Thymus (tissue), 11 donors: Measurements from ENCODE around the gene ZNF284. TPM values are rescaled to one million over a fixed set of nuclear protein-coding genes. Genes with fewer than 3 reads are reported as not detected.

Experiments
- DNase-seq, 9 donors: peaks; one replicate each; pipeline ENCODE4 v3.0.0-alpha.2; 2013; ENCODE audit warnings: low spot score in 9 of 9, low read depth in 6 of 9, missing footprints in 1 of 9
- H3K27ac ChIP-seq, 2 donors: one replicate each; pipeline ENCODE4 v1.5.1; 2013; ENCODE audit warnings: control low read depth in 1 of 2, low read depth in 1 of 2, low read length in 1 of 2, mild to moderate bottlenecking in 1 of 2, moderate library complexity in 1 of 2
- H3K27me3 ChIP-seq, 2 donors: one replicate each; pipeline ENCODE4 v1.5.1; 2013; ENCODE audit warnings: low read length in 1 of 2; ENCODE audit not compliant: control insufficient read depth in 2 of 2, insufficient read depth in 1 of 2
- H3K36me3 ChIP-seq, 2 donors: one replicate each; pipeline ENCODE4 v1.5.1; 2013; ENCODE audit warnings: low read length in 1 of 2, mild to moderate bottlenecking in 1 of 2, moderate library complexity in 1 of 2; ENCODE audit not compliant: control insufficient read depth in 2 of 2, insufficient read depth in 2 of 2
- H3K4me1 ChIP-seq, 2 donors: one replicate each; pipeline ENCODE4 v1.5.1; 2013; ENCODE audit warnings: low read length in 2 of 2; ENCODE audit not compliant: control insufficient read depth in 2 of 2, insufficient read depth in 2 of 2
- H3K4me3 ChIP-seq, 2 donors: one replicate each; pipeline ENCODE4 v1.5.1; 2013; ENCODE audit warnings: low read length in 2 of 2, control low read depth in 1 of 2, mild to moderate bottlenecking in 1 of 2
- H3K9me3 ChIP-seq, 2 donors: one replicate each; pipeline ENCODE4 v1.5.1; 2013; ENCODE audit warnings: low read length in 1 of 2, mild to moderate bottlenecking in 1 of 2; ENCODE audit not compliant: control insufficient read depth in 2 of 2, insufficient read depth in 1 of 2
- WGBS: extraction: QIAGEN DNeasy Blood & Tissue Kit; methylation state at CpG from one replicate; pipeline ENCODE4 v1.1.7; 2013; 5-methylcytosine and 5-hydroxymethylcytosine counted together
- polyA plus RNA-seq: library from polyadenylated mRNA; stranded (reverse); fragments of 200-250 nt; gene quantifications from one replicate; pipeline ENCODE4 v1.2.3, GENCODE V29; 2013
- total RNA-seq: library from RNA; stranded (reverse); fragments of 120-200 nt; gene quantifications from one replicate; pipeline ENCODE4 v1.2.4, GENCODE V29; 2013
- donor health status: healthy.

The ZNF284 gene
- total and polyA plus RNA-seq, 2 donors: 1.9 to 2.4 TPM

DNA sequence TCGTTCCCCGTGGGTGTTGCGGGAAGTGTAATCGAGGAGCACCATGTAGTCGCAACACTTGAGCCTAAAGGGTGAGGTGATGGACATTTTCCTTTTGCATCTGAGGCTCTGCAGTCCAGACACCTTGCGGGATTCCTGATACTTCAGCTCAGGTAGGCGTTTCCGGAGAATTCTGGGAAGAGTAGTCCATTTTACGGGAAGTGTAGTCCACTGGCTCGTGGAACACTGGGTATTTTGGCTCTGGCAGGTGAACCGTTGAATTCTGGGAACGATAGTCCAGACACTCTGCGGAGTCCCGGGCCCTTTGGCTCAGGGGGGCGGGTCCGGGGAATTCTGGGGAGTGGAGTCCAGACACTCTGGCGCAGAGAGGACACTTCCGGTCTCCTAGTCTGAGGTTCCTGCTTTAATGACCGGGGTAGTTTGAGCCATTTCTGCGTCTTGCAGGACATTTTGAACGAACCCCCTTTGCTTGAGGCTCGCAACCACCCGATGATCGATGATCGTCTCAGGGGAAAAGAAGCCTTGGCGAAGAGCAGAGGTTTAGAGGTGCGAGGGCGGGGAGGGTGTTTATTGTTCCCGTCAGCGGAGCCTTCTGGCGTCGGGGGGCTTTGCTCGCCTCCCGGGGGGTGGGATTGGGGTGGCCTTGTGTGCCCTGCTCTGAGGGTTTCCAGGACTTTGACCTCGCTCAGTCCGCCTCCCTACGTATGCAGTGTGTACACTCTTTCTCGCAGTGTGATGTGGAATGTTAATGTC, 20.1 kb upstream of the ZNF284 start, which contains the start of gene ZNF223:
ZNF223 (plus strand) TSS at position 387 of the 753 bp plus-strand sequence. CDS start 3,141 bp downstream, outside the sequence.
- Histone ChIP-seq H3K4me3 (peak within 1 kb of the TSS; percentile 53 to 58), H3K27me3 (peaks cover 0 to 2% of the 10 kb centered on the region in 2 donors), H3K4me1 (peaks cover 0 to 6% of the 10 kb centered on the region in 2 donors), H3K9me3 (peaks cover 0 to 3% of the 10 kb centered on the region in 2 donors), H3K27ac (peak within 1 kb of the TSS in 1 of 2 donors; percentile 38), H3K36me3 (peaks cover 0 to 4% of the 10 kb centered on the region in 2 donors)
- peak; percentile 44 to 84 (median 60) for DNase-seq
- 2% methylated on average over 38 of the region's 38 CpGs for WGBS

DNA sequence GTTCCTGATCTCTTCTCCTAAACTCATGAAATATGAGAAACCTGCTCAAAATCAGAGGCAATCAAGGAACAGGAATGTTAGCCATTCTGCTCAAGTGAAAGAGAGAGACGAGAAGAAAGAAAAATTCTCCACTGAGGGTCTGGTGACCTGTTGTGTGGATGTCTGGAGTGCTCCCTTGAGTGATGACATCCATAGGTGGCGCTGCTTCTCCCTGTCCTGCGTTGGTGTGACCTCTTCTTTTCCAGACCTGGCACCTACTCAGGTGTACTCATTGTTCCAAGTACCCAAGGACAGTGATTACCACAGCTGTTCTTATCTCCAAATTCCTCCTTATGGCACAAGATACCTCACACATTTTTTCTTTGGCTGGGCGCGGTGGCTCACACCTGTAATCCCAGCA, 16.1 kb upstream of the ZNF284 start:
- peaks cover 4 to 7% of the 10 kb centered on the region in 2 donors for H3K36me3 ChIP-seq
- WGBS: 99% methylated on average over 5 of the region's 5 CpGs
- H3K4me3 ChIP-seq: no peak overlapping the region
- DNase-seq: no peak
- peaks cover 0 to 4% of the 10 kb centered on the region in 2 donors for H3K4me1 ChIP-seq
- no peak overlapping the region for H3K27ac ChIP-seq
- H3K27me3 ChIP-seq: no peaks in the 10 kb centered on the region
- peaks cover 4 to 7% of the 10 kb centered on the region in 2 donors for H3K9me3 ChIP-seq

DNA sequence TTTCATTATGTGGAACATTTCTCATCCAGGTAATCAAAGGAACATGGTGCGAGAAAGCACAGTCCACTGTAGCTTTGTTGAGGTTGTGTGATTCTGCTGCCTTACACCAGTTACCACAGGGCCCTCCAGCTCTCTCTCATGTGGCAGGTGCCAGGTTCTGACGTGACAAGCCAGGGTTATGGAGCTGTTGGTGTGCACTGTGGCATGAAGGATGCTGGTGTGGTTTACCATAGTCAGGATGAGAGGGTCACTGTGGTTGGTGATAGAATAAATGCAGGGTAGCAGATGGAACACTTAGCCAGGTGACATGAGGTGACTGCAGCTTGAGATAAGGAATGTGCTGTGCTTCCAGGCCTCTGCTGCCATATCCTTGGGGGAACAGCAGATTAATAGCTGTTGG, 12.7 kb upstream of the ZNF284 start:
- Histone ChIP-seq H3K9me3 (peaks cover 4 to 14% of the 10 kb centered on the region in 2 donors), H3K4me1 (no peaks in the 10 kb centered on the region), H3K27me3 (no peaks in the 10 kb centered on the region), H3K27ac (no peak overlapping the region), H3K36me3 (peaks cover 7 to 13% of the 10 kb centered on the region in 2 donors), H3K4me3 (no peak overlapping the region)
- DNase-seq: no peak
- WGBS: 70% methylated on average over 2 of the region's 2 CpGs

DNA sequence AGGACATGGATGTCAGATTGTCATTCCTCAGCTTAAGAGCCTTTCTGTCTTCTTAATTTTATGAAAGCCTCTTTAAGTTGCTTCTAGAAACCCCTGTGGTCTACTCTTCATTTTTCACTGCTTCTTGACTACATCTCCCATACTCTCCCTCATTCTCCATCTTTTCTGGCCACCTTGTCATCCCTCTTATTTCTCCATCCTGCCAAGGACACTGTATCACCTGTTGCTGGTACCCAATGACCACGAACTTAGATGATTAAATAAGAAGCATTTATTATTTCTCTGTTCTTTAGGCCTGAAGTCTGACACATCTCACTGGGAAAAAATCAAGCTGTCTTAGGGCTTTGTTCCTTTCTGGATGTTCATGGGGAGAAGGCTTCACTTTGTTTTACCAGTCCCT, 10.9 kb upstream of the ZNF284 start:
- peaks cover 7 to 13% of the 10 kb centered on the region in 2 donors for H3K36me3 ChIP-seq
- 98% methylated on average over 1 of the region's 1 CpG for WGBS
- no peak overlapping the region for H3K4me3 ChIP-seq
- no peaks in the 10 kb centered on the region for H3K4me1 ChIP-seq
- H3K9me3 ChIP-seq: peaks cover 7 to 22% of the 10 kb centered on the region in 2 donors
- no peak for DNase-seq
- no peaks in the 10 kb centered on the region for H3K27me3 ChIP-seq
- H3K27ac ChIP-seq: no peak overlapping the region

DNA sequence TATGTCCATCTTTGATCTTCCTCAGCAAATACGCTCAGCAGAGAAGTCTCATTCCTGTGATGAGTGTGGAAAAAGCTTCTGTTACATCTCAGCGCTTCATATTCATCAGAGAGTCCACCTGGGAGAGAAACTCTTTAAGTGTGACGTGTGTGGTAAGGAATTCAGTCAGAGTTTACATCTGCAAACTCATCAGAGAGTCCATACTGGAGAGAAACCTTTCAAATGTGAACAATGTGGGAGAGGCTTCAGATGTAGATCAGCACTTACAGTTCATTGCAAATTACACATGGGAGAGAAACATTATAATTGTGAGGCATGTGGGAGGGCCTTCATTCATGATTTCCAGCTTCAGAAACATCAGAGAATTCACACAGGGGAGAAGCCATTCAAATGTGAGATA, 5.7 kb upstream of the ZNF284 start:
- peaks cover 10 to 18% of the 10 kb centered on the region in 2 donors for H3K9me3 ChIP-seq
- WGBS: 60% methylated on average over 3 of the region's 3 CpGs

DNA sequence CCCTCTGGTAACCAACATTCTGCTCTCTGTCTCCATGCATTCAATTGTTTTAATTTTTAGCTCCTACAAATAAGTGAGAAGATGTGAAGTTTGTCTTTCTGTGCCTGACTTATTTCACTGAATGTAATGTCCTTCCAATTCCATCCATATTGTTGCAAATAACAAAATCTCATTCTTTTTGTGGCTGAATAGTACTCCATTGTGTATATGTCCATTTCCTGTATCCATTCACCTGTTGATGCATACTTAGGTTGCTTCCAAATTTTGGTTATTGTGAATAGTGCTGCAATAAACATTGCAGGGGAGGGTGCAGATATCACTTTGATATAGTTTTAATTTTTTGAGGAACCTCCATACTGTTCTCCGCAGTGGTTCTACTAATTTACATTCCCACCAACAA, 2.5 kb upstream of the ZNF284 start:
- 99% methylated on average over 1 of the region's 1 CpG for WGBS
- Histone ChIP-seq H3K4me3 (no peak overlapping the region), H3K27ac (no peak overlapping the region), H3K36me3 (peaks cover 6 to 14% of the 10 kb centered on the region in 2 donors), H3K4me1 (peaks cover 14 to 17% of the 10 kb centered on the region in 2 donors), H3K27me3 (no peaks in the 10 kb centered on the region), H3K9me3 (peaks cover 10 to 14% of the 10 kb centered on the region in 2 donors)
- no peak for DNase-seq

More for the DNA sequence above, 5.7 kb upstream of the ZNF284 start:
- Histone ChIP-seq H3K4me1 (peaks cover under 1% of the 10 kb centered on the region in 2 donors), H3K27ac (no peak overlapping the region), H3K36me3 (peaks cover 11 to 17% of the 10 kb centered on the region in 2 donors), H3K27me3 (no peaks in the 10 kb centered on the region), H3K4me3 (no peak overlapping the region)
- DNase-seq: no peak

DNA sequence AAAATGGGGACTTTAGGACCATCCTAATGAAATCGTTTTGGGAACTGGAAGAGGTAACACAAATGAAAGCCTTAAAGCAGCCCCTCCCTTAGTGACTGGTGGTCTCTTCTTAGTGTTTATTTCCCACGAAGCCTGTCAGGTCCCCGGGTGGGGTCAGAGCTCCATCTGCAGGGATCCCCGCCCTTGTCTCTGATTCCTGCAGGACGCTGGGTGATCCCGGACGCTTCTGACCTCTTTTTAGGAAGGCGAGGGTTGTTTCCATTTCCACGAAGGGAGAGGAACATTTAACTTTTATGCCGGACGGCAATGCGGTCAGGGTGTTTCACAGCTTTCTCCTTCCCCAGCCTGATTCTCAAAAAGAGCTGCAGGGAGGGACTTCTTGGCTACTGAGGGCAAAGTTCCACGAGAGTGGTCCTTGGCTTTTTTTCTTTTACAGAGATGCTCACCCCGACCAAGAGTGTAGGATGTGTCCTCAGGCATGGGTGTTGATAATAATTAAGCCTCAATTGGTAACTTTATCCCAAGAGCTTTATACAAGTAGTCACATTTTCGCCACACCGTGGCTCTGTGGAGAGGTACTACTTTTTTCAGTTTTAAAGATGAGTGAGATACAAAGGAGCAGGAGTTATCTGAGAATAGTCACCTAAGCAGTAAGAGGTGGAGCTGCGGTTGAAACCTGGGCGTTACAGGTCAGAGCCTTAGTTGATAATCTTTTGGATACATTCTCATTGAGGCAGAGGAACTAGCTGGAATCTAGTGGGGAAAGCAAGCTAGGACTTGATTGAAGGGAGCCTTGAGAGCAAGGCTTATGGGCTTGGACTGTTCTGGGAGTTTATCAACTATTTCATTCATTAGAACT, 813 bp downstream of the ZNF284 start:
- Histone ChIP-seq H3K4me1 (peaks cover 14 to 17% of the 10 kb centered on the region in 2 donors), H3K9me3 (peaks cover 0 to 3% of the 10 kb centered on the region in 2 donors), H3K36me3 (peaks cover 0 to 2% of the 10 kb centered on the region in 2 donors), H3K27ac (no peak overlapping the region), H3K4me3 (peak overlapping the region; percentile 75 to 80), H3K27me3 (no peaks in the 10 kb centered on the region)
- DNase-seq: no peak
- WGBS: 28% methylated on average over 18 of the region's 18 CpGs

DNA sequence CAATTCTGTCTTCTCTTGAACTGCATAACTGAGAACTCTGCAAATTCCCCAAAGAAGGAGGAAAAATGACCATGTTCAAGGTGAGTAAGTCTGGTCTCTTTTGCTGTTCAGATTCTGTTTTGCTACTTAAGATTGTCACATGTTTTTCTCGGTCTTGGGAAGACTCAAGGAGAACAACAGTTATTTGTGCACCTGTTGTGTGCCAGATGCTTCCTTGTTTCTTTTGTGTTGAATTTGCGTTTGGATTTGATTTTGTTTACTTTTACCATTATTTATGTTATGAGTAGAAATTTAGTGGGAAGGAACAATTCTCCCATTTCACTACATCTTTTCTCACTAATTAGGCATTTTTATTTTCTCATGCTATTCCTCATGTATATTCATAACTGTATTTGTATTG, 4.4 kb downstream of the ZNF284 start:
- no peak overlapping the region for H3K4me3 ChIP-seq
- H3K4me1 ChIP-seq: peaks cover 13 to 16% of the 10 kb centered on the region in 2 donors
- H3K27ac ChIP-seq: no peak overlapping the region
- 98% methylated on average over 2 of the region's 2 CpGs for WGBS
- H3K9me3 ChIP-seq: peaks cover 0 to 3% of the 10 kb centered on the region in 2 donors
- peaks cover 5 to 9% of the 10 kb centered on the region in 2 donors for H3K36me3 ChIP-seq
- no peak for DNase-seq
- H3K27me3 ChIP-seq: no peaks in the 10 kb centered on the region

DNA sequence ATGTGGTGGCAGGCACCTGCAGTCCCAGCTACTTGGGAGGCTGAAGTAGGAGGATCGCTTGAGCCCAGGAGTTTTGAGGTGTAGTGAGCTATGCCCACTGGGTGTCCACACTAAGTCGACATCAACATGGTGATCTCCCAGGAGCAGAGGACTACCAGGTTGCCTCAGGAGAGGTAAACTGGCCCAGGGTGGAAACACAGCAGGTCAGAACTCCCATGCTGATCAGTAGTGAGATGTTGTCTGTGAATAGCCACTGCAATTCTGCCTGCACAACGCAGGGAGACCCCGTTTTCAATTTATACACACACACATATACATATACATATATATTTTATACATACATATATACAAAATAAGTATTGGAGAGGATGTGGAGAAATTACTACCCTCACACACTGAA, 20.1 kb downstream of the ZNF284 start:
- H3K4me1 ChIP-seq: peaks cover 3 to 6% of the 10 kb centered on the region in 2 donors
- no peaks in the 10 kb centered on the region for H3K9me3 ChIP-seq
- no peak overlapping the region for H3K4me3 ChIP-seq
- WGBS: 72% methylated on average over 4 of the region's 4 CpGs
- DNase-seq: no peak
- no peaks in the 10 kb centered on the region for H3K27me3 ChIP-seq
- H3K36me3 ChIP-seq: peaks cover 0 to under 1% of the 10 kb centered on the region in 2 donors
- H3K27ac ChIP-seq: no peak overlapping the region
